Lung (tissue), 12 donors: ENCODE results near the gene GPATCH2. TPM values are rescaled to one million over a fixed set of nuclear protein-coding genes. Genes with fewer than 3 reads are reported as not detected.

Source experiments
- ATAC-seq: fragments of 200-7000 bp; cut with Tn5 transposase; one replicate; pipeline ENCODE4 v1.9.1; 2020; ENCODE audit warnings: moderate number of reproducible peaks; ENCODE audit not compliant: insufficient read depth, low FRiP score
- DNase-seq, 3 donors: peaks; one replicate each; pipeline ENCODE4 v3.0.0-alpha.2; 2013 to 2017
- H3K27ac ChIP-seq, 2 donors: one replicate each; pipeline ENCODE4 v1.5.1; 2013; ENCODE audit warnings: mild to moderate bottlenecking in 2 of 2, moderate library complexity in 2 of 2, control low read depth in 1 of 2, inconsistent platforms in 1 of 2, low read depth in 1 of 2, low read length in 1 of 2
- H3K27me3 ChIP-seq, 3 donors: one replicate each; pipeline ENCODE4 v1.5.1; 2013; ENCODE audit warnings: low read length in 2 of 3; ENCODE audit not compliant: control insufficient read depth in 3 of 3, insufficient read depth in 3 of 3
- H3K36me3 ChIP-seq, 4 donors: one replicate each; pipeline ENCODE4 v1.5.1; 2013; ENCODE audit warnings: low read length in 4 of 4, mild to moderate bottlenecking in 1 of 4, moderate library complexity in 1 of 4; ENCODE audit not compliant: control insufficient read depth in 4 of 4, insufficient read depth in 4 of 4
- H3K4me1 ChIP-seq, 5 donors: one replicate each; pipeline ENCODE4 v1.5.1; 2013; ENCODE audit warnings: low read length in 5 of 5, mild to moderate bottlenecking in 2 of 5, moderate library complexity in 1 of 5; ENCODE audit not compliant: control insufficient read depth in 5 of 5, insufficient read depth in 5 of 5
- H3K4me3 ChIP-seq: one replicate; pipeline ENCODE4 v1.5.1; 2013; ENCODE audit warnings: mild to moderate bottlenecking, control low read depth, moderate library complexity
- H3K9ac ChIP-seq, 2 donors: one replicate each; pipeline ENCODE4 v1.5.1; 2013; ENCODE audit warnings: low read length in 2 of 2, control low read depth in 1 of 2; ENCODE audit not compliant: insufficient read depth in 1 of 2
- H3K9me3 ChIP-seq, 4 donors: one replicate each; pipeline ENCODE4 v1.5.1; 2013; ENCODE audit warnings: low read length in 3 of 4, mild to moderate bottlenecking in 1 of 4, moderate library complexity in 1 of 4; ENCODE audit not compliant: control insufficient read depth in 4 of 4, insufficient read depth in 3 of 4
- WGBS, 2 donors: extraction: QIAGEN DNeasy Blood & Tissue Kit; methylation state at CpG; one replicate each; pipeline ENCODE4 v1.1.7; 2013; 5-methylcytosine and 5-hydroxymethylcytosine counted together
- polyA plus RNA-seq, 2 donors: library from polyadenylated mRNA; stranded (reverse); fragments of 200-250 nt; gene quantifications; one replicate each; pipeline ENCODE4 v1.2.1, GENCODE V29; 2013
- total RNA-seq, 2 donors: library from RNA; depleted of rRNA in 1 of 2; stranded (reverse); fragments of >200 nt in 1 of 2; gene quantifications; one replicate each; pipeline ENCODE4 v1.2.1, GENCODE V29; 2014 to 2021
- TF ChIP-seq, protein P1 (sequence below): IDR thresholded peaks from 2 replicates; pipeline ENCODE4 v1.5.1; 2012; ENCODE audit warnings: mild to moderate bottlenecking; ENCODE audit errors: control extremely low read depth, extremely low read depth
- donor health status: control.
- donor health status: control.
- donor health status: Bipolar disorder and iron deficiency.
- donor health status: healthy.
- donor health status: DM: yes; HTN: yes; CAD: no.

Gene GPATCH2
- total and polyA plus RNA-seq, 4 donors, result 3.2 to 31.0 (median 8.3) TPM

DNA sequence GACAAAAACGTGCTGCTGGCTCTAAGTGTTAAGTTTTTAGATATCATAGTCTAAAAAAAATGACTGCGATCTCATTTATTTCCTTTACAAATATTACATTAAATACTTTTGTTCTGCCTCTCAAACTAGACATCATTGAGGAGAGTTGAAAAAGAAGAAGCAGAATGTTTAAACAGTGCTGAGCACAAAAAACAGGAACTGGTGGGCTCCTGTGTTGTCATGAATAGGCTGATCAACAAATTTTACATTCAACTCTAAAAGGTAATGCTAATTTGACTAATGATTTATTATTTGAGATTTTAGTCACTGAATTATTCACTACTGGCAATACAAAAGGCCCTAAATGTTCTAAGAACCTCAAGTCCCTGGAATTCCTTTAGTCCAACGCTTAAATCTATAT is 66.1 kb downstream of the GPATCH2 start:
- WGBS, 2 donors, result 88 to 92% methylated on average over 3 of the region's 3 CpGs
- TF ChIP-seq, protein P1, sequence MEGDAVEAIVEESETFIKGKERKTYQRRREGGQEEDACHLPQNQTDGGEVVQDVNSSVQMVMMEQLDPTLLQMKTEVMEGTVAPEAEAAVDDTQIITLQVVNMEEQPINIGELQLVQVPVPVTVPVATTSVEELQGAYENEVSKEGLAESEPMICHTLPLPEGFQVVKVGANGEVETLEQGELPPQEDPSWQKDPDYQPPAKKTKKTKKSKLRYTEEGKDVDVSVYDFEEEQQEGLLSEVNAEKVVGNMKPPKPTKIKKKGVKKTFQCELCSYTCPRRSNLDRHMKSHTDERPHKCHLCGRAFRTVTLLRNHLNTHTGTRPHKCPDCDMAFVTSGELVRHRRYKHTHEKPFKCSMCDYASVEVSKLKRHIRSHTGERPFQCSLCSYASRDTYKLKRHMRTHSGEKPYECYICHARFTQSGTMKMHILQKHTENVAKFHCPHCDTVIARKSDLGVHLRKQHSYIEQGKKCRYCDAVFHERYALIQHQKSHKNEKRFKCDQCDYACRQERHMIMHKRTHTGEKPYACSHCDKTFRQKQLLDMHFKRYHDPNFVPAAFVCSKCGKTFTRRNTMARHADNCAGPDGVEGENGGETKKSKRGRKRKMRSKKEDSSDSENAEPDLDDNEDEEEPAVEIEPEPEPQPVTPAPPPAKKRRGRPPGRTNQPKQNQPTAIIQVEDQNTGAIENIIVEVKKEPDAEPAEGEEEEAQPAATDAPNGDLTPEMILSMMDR, result no peak
- Histone ChIP-seq H3K9ac (no peak overlapping the region), H3K9me3 (no peaks in the 10 kb centered on the region), H3K4me1 (no peaks in the 10 kb centered on the region), H3K27ac (no peak overlapping the region), H3K36me3 (no peaks in the 10 kb centered on the region), H3K27me3 (no peaks in the 10 kb centered on the region), H3K4me3 (no peak overlapping the region)
- DNase-seq, result no peak
- ATAC-seq, result no peak

- no peak overlapping the region for H3K27ac ChIP-seq
- no peak for DNase-seq
- H3K4me1 ChIP-seq, result no peaks in the 10 kb centered on the region
- no peaks in the 10 kb centered on the region for H3K9me3 ChIP-seq
- H3K4me3 ChIP-seq, result no peak overlapping the region
- TF ChIP-seq, protein P1, result no peak
- H3K27me3 ChIP-seq, result no peaks in the 10 kb centered on the region
- 78 to 80% methylated on average over 6 of the region's 6 CpGs for WGBS, 2 donors
- ATAC-seq, result no peak
- no peak overlapping the region for H3K9ac ChIP-seq
- no peaks in the 10 kb centered on the region for H3K36me3 ChIP-seq
Measured at GRCh38 chr1:217564207-217564606, 66.7 kb downstream of the GPATCH2 start.

- H3K9ac ChIP-seq, result no peak overlapping the region
- no peaks in the 10 kb centered on the region for H3K9me3 ChIP-seq
- no peak overlapping the region for H3K4me3 ChIP-seq
- H3K27ac ChIP-seq, result no peak overlapping the region
- no peak for ATAC-seq
- H3K4me1 ChIP-seq, result no peaks in the 10 kb centered on the region
- no peaks in the 10 kb centered on the region for H3K36me3 ChIP-seq
- no peaks in the 10 kb centered on the region for H3K27me3 ChIP-seq
- TF ChIP-seq, protein P1, result no peak
- DNase-seq, result no peak
Measured at GRCh38 chr1:217563179-217563578, 67.7 kb downstream of the GPATCH2 start.

DNA sequence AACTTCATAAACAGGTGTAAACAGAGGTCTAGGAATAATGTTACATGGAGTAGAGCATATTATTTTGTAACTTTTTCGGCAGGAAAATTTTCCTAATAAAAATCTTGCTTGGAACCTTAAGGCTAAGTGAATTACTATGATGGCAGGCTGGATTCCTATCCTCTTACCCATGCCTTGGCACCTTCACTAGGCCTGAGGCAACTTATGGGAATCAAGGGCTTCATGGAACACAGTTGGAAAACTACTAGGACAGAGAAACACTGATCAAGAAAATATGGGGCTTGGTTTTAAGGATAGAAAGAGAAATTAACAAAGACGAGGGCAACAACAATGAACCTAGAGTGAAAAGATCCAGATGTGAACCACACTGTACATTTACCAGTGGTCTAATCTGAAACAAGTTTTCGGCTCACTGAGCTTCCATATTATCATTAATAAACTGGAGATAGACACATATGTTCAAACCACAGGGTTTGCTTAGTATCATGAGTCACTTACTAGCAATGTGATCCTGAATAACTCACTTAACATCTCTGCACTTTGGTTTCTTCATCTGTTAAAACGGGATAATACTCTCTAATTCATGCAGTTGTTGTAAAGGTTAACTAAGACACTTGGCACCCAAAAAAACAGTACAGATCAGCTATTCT is 68.5 kb downstream of the GPATCH2 start:
- Histone ChIP-seq H3K27ac (no peak overlapping the region), H3K9ac (no peak overlapping the region), H3K36me3 (no peaks in the 10 kb centered on the region), H3K9me3 (no peaks in the 10 kb centered on the region), H3K4me1 (no peaks in the 10 kb centered on the region), H3K27me3 (no peaks in the 10 kb centered on the region), H3K4me3 (no peak overlapping the region)
- TF ChIP-seq, protein P1, result no peak
- ATAC-seq, result no peak
- WGBS, 2 donors, result 93 to 97% methylated on average over 4 of the region's 4 CpGs
- DNase-seq, result no peak
